Keratinocyte (primary cell): ENCODE data around the gene FHOD3. TPM values are rescaled to one million over a fixed set of nuclear protein-coding genes. Genes with fewer than 3 reads are reported as not detected.

Source experiments
- DNase-seq: peaks from one replicate; pipeline ENCODE4 v3.0.0-alpha.2; 2011; ENCODE audit warnings: low read depth, missing footprints, low spot score
- FAIRE-seq: peaks from 2 replicates; lab custom pipeline; 2011; peaks lifted over from hg19 to GRCh38; lab: Jason Lieb, UNC
- H2AFZ ChIP-seq: 2 replicates; pipeline ENCODE4 v1.6.0; 2012; ENCODE audit warnings: low read length, control low read depth, inconsistent platforms; ENCODE audit not compliant: control insufficient read depth
- H3K27ac ChIP-seq: 2 replicates; pipeline ENCODE4 v1.5.1; 2011; ENCODE audit warnings: low read length; ENCODE audit not compliant: control insufficient read depth, insufficient read depth
- H3K27me3 ChIP-seq: 3 replicates; pipeline ENCODE4 v1.6.0; 2011; ENCODE audit warnings: low read length; ENCODE audit not compliant: control insufficient read depth, insufficient read depth; ENCODE audit errors: extremely low read depth
- H3K36me3 ChIP-seq, 2 experiments: 2 replicates in 1 of 2; 3 replicates in 1 of 2; pipeline ENCODE4 v1.5.1; 2011; ENCODE audit warnings: low read length in 2 of 2, mild to moderate bottlenecking in 1 of 2; ENCODE audit not compliant: control insufficient read depth in 2 of 2, insufficient read depth in 2 of 2; ENCODE audit errors: extremely low read depth in 1 of 2
- H3K4me1 ChIP-seq: 3 replicates; pipeline ENCODE4 v1.5.1; 2011; ENCODE audit warnings: low read length; ENCODE audit not compliant: control insufficient read depth, insufficient read depth; ENCODE audit errors: extremely low read depth
- H3K4me2 ChIP-seq: 3 replicates; pipeline ENCODE4 v1.6.0; 2011; ENCODE audit warnings: low read depth, low read length; ENCODE audit not compliant: control insufficient read depth, insufficient read depth; ENCODE audit errors: extremely low read depth
- H3K4me3 ChIP-seq, 3 experiments: fragments of 200-600 bp in 1 of 3; sonication (generic) in 1 of 3; 2 replicates in 2 of 3; 3 replicates in 1 of 3; pipeline ENCODE4 v1.5.1; 2011 to 2016; ENCODE audit warnings: low read length in 3 of 3, mild to moderate bottlenecking in 3 of 3, control low read depth in 2 of 3, inconsistent platforms in 1 of 3, low read depth in 1 of 3, mixed read lengths in 1 of 3, mixed run types in 1 of 3, moderate library complexity in 1 of 3; ENCODE audit not compliant: control insufficient read depth in 2 of 3, insufficient read depth in 2 of 3; ENCODE audit errors: extremely low read depth in 1 of 3
- H3K79me2 ChIP-seq: 2 replicates; pipeline ENCODE4 v1.6.0; 2012; ENCODE audit warnings: low read length; ENCODE audit not compliant: control insufficient read depth, insufficient read depth
- H3K9ac ChIP-seq: 3 replicates; pipeline ENCODE4 v1.6.0; 2011; ENCODE audit warnings: low read length; ENCODE audit not compliant: control insufficient read depth, insufficient read depth; ENCODE audit errors: extremely low read depth
- H3K9me1 ChIP-seq: 3 replicates; pipeline ENCODE4 v1.6.0; 2011; ENCODE audit warnings: low read length; ENCODE audit not compliant: control insufficient read depth, insufficient read depth; ENCODE audit errors: extremely low read depth
- H3K9me3 ChIP-seq: 2 replicates; pipeline ENCODE4 v1.5.1; 2012; ENCODE audit warnings: low read depth, low read length; ENCODE audit not compliant: control insufficient read depth
- H4K20me1 ChIP-seq: 3 replicates; pipeline ENCODE4 v1.6.0; 2011; ENCODE audit warnings: low read length; ENCODE audit not compliant: control insufficient read depth, insufficient read depth; ENCODE audit errors: extremely low read depth
- CTCF ChIP-seq, 3 experiments: IDR thresholded peaks in 1 of 3; conservative IDR thresholded peaks in 1 of 3; optimal IDR thresholded peaks in 1 of 3; 2 replicates in 2 of 3; 3 replicates in 1 of 3; pipeline versions ENCODE3 to v1.5.1; 2011; ENCODE audit warnings: low read length in 3 of 3, mild to moderate bottlenecking in 3 of 3, moderate library complexity in 2 of 3, control low read depth in 1 of 3, inconsistent platforms in 1 of 3; ENCODE audit not compliant: insufficient read depth in 2 of 3; ENCODE audit errors: extremely low read depth in 1 of 3
- EZH2 ChIP-seq: IDR thresholded peaks from one replicate; pipeline ENCODE4 v1.6.1; 2012; ENCODE audit warnings: inconsistent platforms, mild to moderate bottlenecking, low read length, moderate library complexity
- dilution Hi-C: fragments of 300-500 bp; cut with MboI; formaldehyde crosslinking; loops from one replicate; pipeline ENCODE4 v1.7.0; 2020; ENCODE audit warnings: low sequenced_read_pairs; ENCODE audit not compliant: extremely low pct_ligation_motif_present
- polyA plus RNA-seq, 5 experiments: library from polyadenylated mRNA; depleted of rRNA in 3 of 5; stranded (reverse) in 3 of 5; stranded (forward) in 1 of 5; unstranded in 1 of 5; fragments of >200 nt; gene quantifications; 1 replicate in 1 of 5; 2 replicates in 3 of 5; 3 replicates in 1 of 5; pipeline versions ENCODE4 v1.2.1 to v1.2.3, GENCODE V29; 2011 to 2012; ENCODE audit warnings: missing spikeins in 2 of 5, low read depth in 1 of 5, low replicate concordance in 1 of 5

The FHOD3 gene
- polyA plus RNA-seq, 1 donor (not counting 4 experiments of a cell fraction or from before 2014, with no cell fraction given): 7.7 TPM

- Histone ChIP-seq H3K4me3 (no peak overlapping the region), H3K27ac (no peak overlapping the region), H3K27me3 (no peaks in the 10 kb centered on the region), H3K9me1 (no peaks in the 10 kb centered on the region), H2AFZ (no peak overlapping the region), H3K4me2 (no peak overlapping the region), H3K79me2 (no peaks in the 10 kb centered on the region), H3K9me3 (no peaks in the 10 kb centered on the region), H3K9ac (no peak overlapping the region), H3K36me3 (no peaks in the 10 kb centered on the region), H4K20me1 (no peaks in the 10 kb centered on the region), H3K4me1 (no peaks in the 10 kb centered on the region)
- no peak for TF ChIP-seq CTCF (optimal IDR thresholded peaks at IDR 0.05 in 1 of 3, IDR thresholded peaks at IDR 0.05 in 1 of 3, conservative IDR thresholded peaks at IDR 0.05 in 1 of 3; ENCODE audit: extremely low read depth in 1 of 3, insufficient read depth in 2 of 3, low read length in 3 of 3)
- no peak for TF ChIP-seq EZH2
- DNase-seq: no peak
- dilution Hi-C loops: no loop called here
- FAIRE-seq: no peak
Observed at GRCh38 chr18:36559149-36559857, 261.8 kb downstream of the FHOD3 start.

- H3K4me2 ChIP-seq: no peak overlapping the region
- DNase-seq: no peak
- FAIRE-seq: peak; percentile 59
- H3K9me3 ChIP-seq: no peaks in the 10 kb centered on the region
- TF ChIP-seq CTCF (optimal IDR thresholded peaks at IDR 0.05 in 1 of 3, IDR thresholded peaks at IDR 0.05 in 1 of 3, conservative IDR thresholded peaks at IDR 0.05 in 1 of 3; ENCODE audit: extremely low read depth in 1 of 3, insufficient read depth in 2 of 3, low read length in 3 of 3) (no peak), EZH2 (no peak)
- H3K36me3 ChIP-seq: no peaks in the 10 kb centered on the region
- no peak overlapping the region for H3K27ac ChIP-seq
- H2AFZ ChIP-seq: no peak overlapping the region
- no peak overlapping the region for H3K9ac ChIP-seq
- dilution Hi-C loops: no loop called here
- no peaks in the 10 kb centered on the region for H3K4me1 ChIP-seq
- no peaks in the 10 kb centered on the region for H3K9me1 ChIP-seq
- H3K79me2 ChIP-seq: no peaks in the 10 kb centered on the region
- H3K4me3 ChIP-seq: no peak overlapping the region
- H3K27me3 ChIP-seq: no peaks in the 10 kb centered on the region
- H4K20me1 ChIP-seq: no peaks in the 10 kb centered on the region
Observed at GRCh38 chr18:36560187-36560586, 262.7 kb downstream of the FHOD3 start.
